B cell (primary cell): Measurements from ENCODE around the gene XYLT2. TPM values are rescaled to one million over a fixed set of nuclear protein-coding genes. Genes with fewer than 3 reads are reported as not detected.

Experiments used
- ATAC-seq: fragments of 200-7000 bp; cut with Tn5 transposase; one replicate; pipeline ENCODE4 v1.10.0; 2021; ENCODE audit warnings: low read depth, mild to moderate bottlenecking, moderate number of reproducible peaks, moderate library complexity
- CTCF ChIA-PET: fragments of 350-600 bp; sonication (Branson Sonifier 250); formaldehyde crosslinking; loops from one replicate; lab custom pipeline; 2021; ENCODE audit warnings: antibody characterized with exemption, inconsistent platforms; lab: Charles Lee
- POLR2A ChIA-PET: fragments of 350-600 bp; sonication (Branson Sonifier 250); formaldehyde crosslinking; loops from one replicate; lab custom pipeline; 2021; ENCODE audit warnings: antibody characterized with exemption; lab: Charles Lee
- DNase-seq: peaks from one replicate; pipeline ENCODE4 v3.0.0; 2013
- H2AFZ ChIP-seq: 2 replicates; pipeline ENCODE4 v1.6.1; 2012; ENCODE audit warnings: mild to moderate bottlenecking, low read depth, low read length; ENCODE audit not compliant: insufficient read depth, poor library complexity, severe bottlenecking
- H3K27ac ChIP-seq, 2 donors: 1 replicate in 1 of 2; 2 replicates in 1 of 2; pipeline ENCODE4 v1.5.1; 2012 to 2013; ENCODE audit warnings: low read length in 2 of 2, mild to moderate bottlenecking in 2 of 2, moderate library complexity in 1 of 2
- H3K27me3 ChIP-seq, 4 experiments: fragments of 200-600 bp in 1 of 4; sonication (generic) in 1 of 4; replicated peaks in 1 of 4; 1 replicate in 2 of 4; 2 replicates in 2 of 4; pipeline versions ENCODE4 v1.6.1 to v1.7.0; 2013 to 2016; ENCODE audit warnings: low read length in 3 of 4, mild to moderate bottlenecking in 2 of 4, mixed read lengths in 1 of 4, moderate library complexity in 1 of 4; ENCODE audit not compliant: insufficient read depth in 4 of 4, control insufficient read depth in 3 of 4; ENCODE audit errors: control extremely low read depth in 1 of 4
- H3K36me3 ChIP-seq, 2 experiments: replicated peaks in 1 of 2; 1 replicate in 1 of 2; 2 replicates in 1 of 2; pipeline versions ENCODE4 v1.6.1 to v1.7.1; 2013; ENCODE audit warnings: low read length in 1 of 2; ENCODE audit not compliant: insufficient read depth in 2 of 2, control insufficient read depth in 1 of 2; ENCODE audit errors: control extremely low read depth in 1 of 2, extremely low read depth in 1 of 2
- H3K4me1 ChIP-seq, 2 donors: fragments of 200-600 bp in 1 of 2; sonication (generic) in 1 of 2; 1 replicate in 1 of 2; 2 replicates in 1 of 2; pipeline versions ENCODE4 v1.5.1 to v1.6.1; 2013 to 2017; ENCODE audit warnings: low read length in 2 of 2; ENCODE audit not compliant: control insufficient read depth in 2 of 2, insufficient read depth in 2 of 2
- H3K4me2 ChIP-seq: replicated peaks from 2 replicates; pipeline ENCODE3; 2012; ENCODE audit warnings: mild to moderate bottlenecking, low read depth, low read length; ENCODE audit not compliant: poor library complexity, severe bottlenecking
- H3K4me3 ChIP-seq, 5 experiments: fragments of 200-600 bp in 1 of 5; sonication (generic) in 1 of 5; 1 replicate in 3 of 5; 2 replicates in 2 of 5; pipeline versions ENCODE4 v1.5.1 to v1.7.0; 2011 to 2016; ENCODE audit warnings: low read length in 4 of 5, mild to moderate bottlenecking in 4 of 5, low read depth in 2 of 5, control low read depth in 1 of 5, moderate library complexity in 1 of 5; ENCODE audit not compliant: insufficient read depth in 1 of 5; ENCODE audit errors: control extremely low read depth in 1 of 5, extremely low read depth in 1 of 5
- H3K79me2 ChIP-seq: fragments of 200-600 bp; sonication (generic); one replicate; pipeline ENCODE4 v1.6.0; 2016; ENCODE audit warnings: low read length; ENCODE audit not compliant: control insufficient read depth, insufficient read depth
- H3K9ac ChIP-seq: fragments of 200-600 bp; sonication (generic); 2 replicates; pipeline ENCODE4 v1.6.1; 2017; ENCODE audit warnings: mild to moderate bottlenecking, low read length, moderate library complexity
- H3K9me3 ChIP-seq, 3 donors: one replicate each; pipeline versions ENCODE4 v1.6.1 to v1.7.1; 2013; ENCODE audit warnings: low read length in 2 of 3; ENCODE audit not compliant: control insufficient read depth in 2 of 3, insufficient read depth in 1 of 3; ENCODE audit errors: control extremely low read depth in 1 of 3
- H4K20me1 ChIP-seq: 2 replicates; pipeline ENCODE4 v1.6.0; 2012; ENCODE audit warnings: mild to moderate bottlenecking, low read length; ENCODE audit not compliant: insufficient read depth, control insufficient read depth, poor library complexity, severe bottlenecking
- H3K27ac Mint-ChIP-seq: one replicate; pipeline ENCODE4 v1.8.0; 2021; ENCODE audit warnings: mixed read lengths
- H3K27me3 Mint-ChIP-seq: one replicate; pipeline ENCODE4 v1.8.0; 2021; ENCODE audit warnings: mixed read lengths
- H3K4me1 Mint-ChIP-seq: one replicate; pipeline ENCODE4 v1.8.0; 2021; ENCODE audit warnings: mixed read lengths
- H3K4me3 Mint-ChIP-seq: one replicate; pipeline ENCODE4 v1.8.0; 2021; ENCODE audit warnings: mixed read lengths
- H3K9me3 Mint-ChIP-seq: one replicate; pipeline ENCODE4 v1.8.0; 2022; ENCODE audit warnings: mixed read lengths; ENCODE audit not compliant: insufficient read depth
- EZH2 ChIP-seq: IDR thresholded peaks from 2 replicates; pipeline ENCODE4 v1.6.1; 2012; ENCODE audit warnings: borderline replicate concordance, low read depth, mild to moderate bottlenecking, moderate library complexity, low read length; ENCODE audit not compliant: insufficient read depth, poor library complexity, severe bottlenecking
- WGBS: methylation state at CpG from one replicate; pipeline ENCODE4 v1.1.5; 2013; ENCODE audit warnings: missing lambda C conversion rate; ENCODE audit not compliant: insufficient coverage; 5-methylcytosine and 5-hydroxymethylcytosine counted together
- intact Hi-C: fragments of 100-400 bp; cut with micrococcal nuclease; formaldehyde crosslinking; loops from one replicate; pipeline ENCODE4 v1.10.0; 2022
- polyA plus RNA-seq: library from polyadenylated mRNA; depleted of rRNA; stranded (reverse); fragments of >200 nt; gene quantifications from 2 replicates; pipeline ENCODE4 v1.2.3, GENCODE V29; 2012
- total RNA-seq, 2 donors: library from RNA; stranded (reverse); fragments of 120-200 nt in 1 of 2; gene quantifications; 1 replicate in 1 of 2; 2 replicates in 1 of 2; pipeline versions ENCODE4 v1.2.3 to v1.2.4, GENCODE V29; 2013 to 2022
- TF ChIP-seq, protein P1 (sequence below): fragments of 200-600 bp; IDR thresholded peaks from one replicate; pipeline ENCODE4 v1.8.0; 2022; ENCODE audit warnings: antibody characterized with exemption, mild to moderate bottlenecking

XYLT2 gene
- total and polyA plus RNA-seq, 2 donors (not counting 1 experiment from before 2014, with no cell fraction given), result 21.5 to 29.9 TPM

DNA sequence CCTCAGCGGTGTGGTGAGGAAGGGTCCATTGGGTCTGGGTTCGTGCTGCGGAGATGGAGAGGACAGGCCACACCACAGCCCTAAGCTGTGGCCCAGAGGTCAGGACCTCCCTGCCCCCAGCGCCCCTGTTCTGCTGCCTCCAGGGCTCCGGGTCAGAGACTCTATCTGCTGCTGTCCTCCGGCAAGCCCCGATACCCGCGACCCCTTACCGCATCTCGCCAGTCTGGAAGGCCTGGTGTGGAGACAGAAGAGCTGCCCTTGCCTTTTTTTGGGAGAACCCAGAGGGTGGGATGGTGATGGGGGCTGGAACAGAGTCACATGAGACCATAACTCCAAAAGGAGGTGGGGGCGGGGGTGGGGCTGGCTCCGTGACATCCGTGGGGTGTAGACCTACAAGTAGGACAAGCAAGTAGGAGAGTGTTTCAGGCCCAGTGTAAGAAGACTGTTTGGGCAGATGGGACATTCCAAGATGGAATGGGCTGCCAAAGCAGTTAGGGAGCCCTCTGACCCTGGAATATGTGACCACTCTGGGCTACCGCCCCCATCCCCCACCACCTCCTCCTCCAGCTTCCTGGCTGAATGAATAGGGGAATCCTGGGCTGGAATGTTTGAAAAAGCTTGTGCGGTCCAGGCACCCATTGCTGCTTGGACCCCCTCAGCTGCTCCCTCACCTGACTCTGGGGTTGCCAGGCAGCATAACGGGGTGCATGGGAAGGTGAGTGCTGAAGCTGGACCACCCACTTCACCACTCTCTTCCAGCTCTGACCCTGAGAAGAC, 1.4 kb downstream of the XYLT2 start:
- POLR2A ChIA-PET, result no interaction called here

More for the DNA sequence above, 1.4 kb downstream of the XYLT2 start:
- peaks cover 25% of the 10 kb centered on the region for H3K79me2 ChIP-seq
- H3K27me3 Mint-ChIP-seq, result no peaks in the 10 kb centered on the region
- H3K9ac ChIP-seq, result peak overlapping the region; percentile 76
- H3K27ac Mint-ChIP-seq, result peak overlapping the region; percentile 56
- CTCF ChIA-PET, result interaction anchor here (1.1 to 5.7 kb wide), 3 partner anchors 14 to 253 kb away, joined by 3 to 29 read pairs (median 5); no protein-coding TSS in a partner anchor
- H3K36me3 ChIP-seq, result no peaks in the 10 kb centered on the region
- peak overlapping the region; percentile 93 for H2AFZ ChIP-seq
- intact Hi-C loops, result loop anchor here (2.0 kb wide), 3 partner anchors 15 to 49 kb away; partner anchors contain the start of genes EME1, LRRC59 and MRPL27
- no peak for DNase-seq
- peaks cover 10 to 21% of the 10 kb centered on the region in 2 donors for H3K4me1 ChIP-seq
- 79% methylated on average over 13 of the region's 17 CpGs for WGBS
- H3K27me3 ChIP-seq, result no peaks in the 10 kb centered on the region
- H3K27ac ChIP-seq, result no peak overlapping the region
- H3K4me3 Mint-ChIP-seq, result peak overlapping the region; percentile 88
- H4K20me1 ChIP-seq, result no peaks in the 10 kb centered on the region
- H3K4me1 Mint-ChIP-seq, result peaks cover 36% of the 10 kb centered on the region
- peak overlapping the region; percentile 93 for H3K4me2 ChIP-seq
- H3K9me3 ChIP-seq, result no peaks in the 10 kb centered on the region
- no peaks in the 10 kb centered on the region for H3K9me3 Mint-ChIP-seq
- TF ChIP-seq EZH2, result no peak
- TF ChIP-seq, protein P1, sequence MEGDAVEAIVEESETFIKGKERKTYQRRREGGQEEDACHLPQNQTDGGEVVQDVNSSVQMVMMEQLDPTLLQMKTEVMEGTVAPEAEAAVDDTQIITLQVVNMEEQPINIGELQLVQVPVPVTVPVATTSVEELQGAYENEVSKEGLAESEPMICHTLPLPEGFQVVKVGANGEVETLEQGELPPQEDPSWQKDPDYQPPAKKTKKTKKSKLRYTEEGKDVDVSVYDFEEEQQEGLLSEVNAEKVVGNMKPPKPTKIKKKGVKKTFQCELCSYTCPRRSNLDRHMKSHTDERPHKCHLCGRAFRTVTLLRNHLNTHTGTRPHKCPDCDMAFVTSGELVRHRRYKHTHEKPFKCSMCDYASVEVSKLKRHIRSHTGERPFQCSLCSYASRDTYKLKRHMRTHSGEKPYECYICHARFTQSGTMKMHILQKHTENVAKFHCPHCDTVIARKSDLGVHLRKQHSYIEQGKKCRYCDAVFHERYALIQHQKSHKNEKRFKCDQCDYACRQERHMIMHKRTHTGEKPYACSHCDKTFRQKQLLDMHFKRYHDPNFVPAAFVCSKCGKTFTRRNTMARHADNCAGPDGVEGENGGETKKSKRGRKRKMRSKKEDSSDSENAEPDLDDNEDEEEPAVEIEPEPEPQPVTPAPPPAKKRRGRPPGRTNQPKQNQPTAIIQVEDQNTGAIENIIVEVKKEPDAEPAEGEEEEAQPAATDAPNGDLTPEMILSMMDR, result no peak
- ATAC-seq, result no peak
- H3K4me3 ChIP-seq, result peak overlapping the region in 4 of 5 experiments; percentile 71 to 80 (median 76)
